Measurements from ENCODE around the gene SYTL4. TPM values are rescaled to one million over a fixed set of nuclear protein-coding genes. Genes with fewer than 3 reads are reported as not detected.

The SYTL4 gene
- total RNA-seq, 1 donor from 2014 or later, result 16.4 TPM

GRCh38 chrX:100720301-100720700 lies 11.6 kb downstream of the SYTL4 start:
- Histone ChIP-seq H3K4me3 (no peak overlapping the region), H3K27me3 (no peaks in the 10 kb centered on the region), H3K9me3 (no peaks in the 10 kb centered on the region), H3K36me3 (no peaks in the 10 kb centered on the region), H3K27ac (no peak overlapping the region), H3K4me1 (no peaks in the 10 kb centered on the region)
- DNase-seq (no peak), ATAC-seq (no peak)
- TF ChIP-seq CTCF (IDR thresholded peaks at IDR 0.05), result no peak
- intact Hi-C loops (cut with DNase I), result no loop called here

GRCh38 chrX:100719139-100719538 lies 12.8 kb downstream of the SYTL4 start:
- intact Hi-C loops (cut with DNase I), result no loop called here
- H3K27ac ChIP-seq, result no peak overlapping the region
- DNase-seq, result no peak
- no peaks in the 10 kb centered on the region for H3K9me3 ChIP-seq
- no peaks in the 10 kb centered on the region for H3K27me3 ChIP-seq
- H3K36me3 ChIP-seq, result no peaks in the 10 kb centered on the region
- no peak for TF ChIP-seq CTCF (IDR thresholded peaks at IDR 0.05)
- ATAC-seq, result no peak
- H3K4me3 ChIP-seq, result no peak overlapping the region
- H3K4me1 ChIP-seq, result no peaks in the 10 kb centered on the region

GRCh38 chrX:100717363-100717762 lies 14.6 kb downstream of the SYTL4 start:
- intact Hi-C loops (cut with DNase I), result no loop called here
- DNase-seq, result no peak
- ATAC-seq, result no peak
- Histone ChIP-seq H3K27me3 (no peaks in the 10 kb centered on the region), H3K4me3 (no peak overlapping the region), H3K27ac (no peak overlapping the region), H3K36me3 (no peaks in the 10 kb centered on the region), H3K4me1 (no peaks in the 10 kb centered on the region), H3K9me3 (no peaks in the 10 kb centered on the region)
- TF ChIP-seq CTCF (IDR thresholded peaks at IDR 0.05), result no peak

GRCh38 chrX:100710816-100711215 lies 21.1 kb downstream of the SYTL4 start:
- H3K27ac ChIP-seq, result no peak overlapping the region
- no peak for DNase-seq
- no peaks in the 10 kb centered on the region for H3K9me3 ChIP-seq
- ATAC-seq, result no peak
- no peaks in the 10 kb centered on the region for H3K4me1 ChIP-seq
- H3K27me3 ChIP-seq, result no peaks in the 10 kb centered on the region
- no peaks in the 10 kb centered on the region for H3K36me3 ChIP-seq
- TF ChIP-seq CTCF (IDR thresholded peaks at IDR 0.05), result no peak
- H3K4me3 ChIP-seq, result no peak overlapping the region
- intact Hi-C loops (cut with DNase I), result no loop called here

GRCh38 chrX:100704581-100705203 lies 27.2 kb downstream of the SYTL4 start:
- intact Hi-C loops (cut with DNase I), result no loop called here
- no peaks in the 10 kb centered on the region for H3K4me1 ChIP-seq
- TF ChIP-seq CTCF (IDR thresholded peaks at IDR 0.05), result no peak
- H3K9me3 ChIP-seq, result no peaks in the 10 kb centered on the region
- H3K36me3 ChIP-seq, result no peaks in the 10 kb centered on the region
- H3K27ac ChIP-seq, result no peak overlapping the region
- DNase-seq (no peak), ATAC-seq (no peak)
- no peaks in the 10 kb centered on the region for H3K27me3 ChIP-seq
- no peak overlapping the region for H3K4me3 ChIP-seq

- no peaks in the 10 kb centered on the region for H3K36me3 ChIP-seq
Measured at GRCh38 chrX:100700809-100701208, 31.1 kb downstream of the SYTL4 start.

More at GRCh38 chrX:100700809-100701208, 31.1 kb downstream of the SYTL4 start:
- DNase-seq (no peak), ATAC-seq (no peak)
- no peak for TF ChIP-seq CTCF (IDR thresholded peaks at IDR 0.05)
- Histone ChIP-seq H3K4me3 (no peak overlapping the region), H3K4me1 (no peaks in the 10 kb centered on the region), H3K27ac (no peak overlapping the region), H3K27me3 (no peaks in the 10 kb centered on the region), H3K9me3 (no peaks in the 10 kb centered on the region)
- intact Hi-C loops (cut with DNase I), result no loop called here

All from upper lobe of right lung (tissue), 1 donor.